K562 (cell line): ENCODE results near the gene PRDX2. TPM values are rescaled to one million over a fixed set of nuclear protein-coding genes. Genes with fewer than 3 reads are reported as not detected.

Experiments
- ATF1 ChIP-seq, 2 experiments: fragments of 450-650 bp in 1 of 2; IDR thresholded peaks; 2 replicates each; pipeline ENCODE4 v1.6.1; 2016; ENCODE audit warnings: missing compliant biosample characterization in 1 of 2, missing genetic modification characterization in 1 of 2
- CBX8 ChIP-seq: fragments of 200-600 bp; sonication (generic); IDR thresholded peaks from 2 replicates; pipeline ENCODE4 v1.6.1; 2012; ENCODE audit warnings: borderline replicate concordance, mixed run types, low read depth, mild to moderate bottlenecking, moderate library complexity, mixed read lengths, low read length, control low read depth, inconsistent platforms; ENCODE audit not compliant: poor library complexity, severe bottlenecking; ENCODE audit errors: extremely low read depth
- DIDO1 ChIP-seq: fragments of 450-650 bp; IDR thresholded peaks from 2 replicates; pipeline ENCODE4 v1.6.1; 2016; ENCODE audit warnings: low read depth, missing biosample characterization, missing genetic modification characterization
- FOS ChIP-seq: IDR thresholded peaks from 3 replicates; pipeline ENCODE4 v1.6.1; 2011; ENCODE audit not compliant: insufficient read length; ENCODE audit errors: extremely low read depth
- GTF3C2 ChIP-seq: IDR thresholded peaks from 3 replicates; pipeline ENCODE4 v1.6.1; 2011; ENCODE audit warnings: borderline replicate concordance, mild to moderate bottlenecking, moderate library complexity; ENCODE audit not compliant: insufficient read length; ENCODE audit errors: extremely low read depth
- HDAC8 ChIP-seq: fragments of 450-650 bp; IDR thresholded peaks from 2 replicates; pipeline ENCODE4 v1.6.1; 2016; ENCODE audit warnings: mild to moderate bottlenecking, missing genetic modification characterization, moderate library complexity, missing compliant biosample characterization
- HMGN3 ChIP-seq: IDR thresholded peaks from 2 replicates; pipeline ENCODE4 v1.6.1; 2011; ENCODE audit warnings: borderline replicate concordance, low read depth, mild to moderate bottlenecking, mixed read lengths, low read length; ENCODE audit not compliant: insufficient read length; ENCODE audit errors: extremely low read depth
- HOXB6 ChIP-seq: fragments of 250-450 bp; sonication (Bioruptor Pico); IDR thresholded peaks from 2 replicates; pipeline ENCODE4 v1.5.1; 2022; ENCODE audit warnings: mild to moderate bottlenecking, borderline replicate concordance
- KHSRP ChIP-seq: fragments of 450-650 bp; IDR thresholded peaks from 2 replicates; pipeline ENCODE4 v1.6.1; 2017
- KLF13 ChIP-seq: fragments of 450-650 bp; IDR thresholded peaks from 2 replicates; pipeline ENCODE4 v1.6.1; 2016; ENCODE audit warnings: missing genetic modification characterization, low read depth, mild to moderate bottlenecking, missing compliant biosample characterization, moderate library complexity, borderline replicate concordance
- NCOA2 ChIP-seq, 2 experiments: fragments of 450-650 bp; IDR thresholded peaks; 2 replicates each; pipeline ENCODE4 v1.6.1; 2018; ENCODE audit warnings: mild to moderate bottlenecking in 2 of 2, moderate library complexity in 1 of 2; ENCODE audit not compliant: partially characterized antibody in 2 of 2
- NFRKB ChIP-seq: fragments of 450-650 bp; IDR thresholded peaks from 2 replicates; pipeline ENCODE4 v1.6.1; 2016; ENCODE audit warnings: low read depth
- NR2F6 ChIP-seq: fragments of 450-650 bp; formaldehyde crosslinking; IDR thresholded peaks from 2 replicates; pipeline ENCODE4 v1.4.0; 2020; ENCODE audit warnings: mild to moderate bottlenecking
- PTBP1 ChIP-seq: fragments of 200-400 bp; formaldehyde crosslinking; IDR thresholded peaks from 2 replicates; pipeline ENCODE4 v1.6.1; 2017; ENCODE audit warnings: low read depth, low read length
- RCOR1 ChIP-seq, 2 experiments: IDR thresholded peaks; 2 replicates each; pipeline ENCODE4 v1.6.1; 2012; ENCODE audit warnings: low read depth in 2 of 2, low read length in 2 of 2, borderline replicate concordance in 1 of 2, improper control_type of control experiment in 1 of 2
- SMARCB1 ChIP-seq: IDR thresholded peaks from 2 replicates; pipeline ENCODE4 v1.6.1; 2011; ENCODE audit warnings: improper control_type of control experiment, low read depth; ENCODE audit not compliant: insufficient read length
- SRSF1 ChIP-seq: fragments of 200-400 bp; formaldehyde crosslinking; IDR thresholded peaks from 2 replicates; pipeline ENCODE4 v1.6.1; 2017; ENCODE audit warnings: mild to moderate bottlenecking, low read depth, low read length, moderate library complexity
- XRCC3 ChIP-seq: fragments of 450-650 bp; IDR thresholded peaks from 2 replicates; pipeline ENCODE4 v1.6.1; 2017; ENCODE audit warnings: mild to moderate bottlenecking, moderate library complexity
- ZC3H8 ChIP-seq: fragments of 450-650 bp; IDR thresholded peaks from 2 replicates; pipeline ENCODE4 v1.6.1; 2017
- ZFP1 ChIP-seq: fragments of 450-650 bp; formaldehyde crosslinking; IDR thresholded peaks from 2 replicates; pipeline ENCODE4 v1.4.0; 2020; ENCODE audit warnings: mild to moderate bottlenecking, mixed read lengths
- ZFP30 ChIP-seq: fragments of 250-450 bp; sonication (Bioruptor Pico); IDR thresholded peaks from 2 replicates; pipeline ENCODE4 v1.8.0; 2022; ENCODE audit warnings: moderate library complexity, mild to moderate bottlenecking, inconsistent platforms, borderline replicate concordance
- ZNF232 ChIP-seq: sonication (generic); formaldehyde crosslinking; IDR thresholded peaks from 2 replicates; pipeline ENCODE4 v1.8.0; 2022; ENCODE audit warnings: mild to moderate bottlenecking, missing genetic modification reagents
- ZNF436 ChIP-seq: fragments of 250-450, 450-650 bp; sonication (Bioruptor Pico); formaldehyde crosslinking; IDR thresholded peaks from 2 replicates; pipeline ENCODE4 v1.7.0; 2020; ENCODE audit warnings: mild to moderate bottlenecking
- ZNF766 ChIP-seq: fragments of 200-800 bp; sonication (Bioruptor generic); conservative IDR thresholded peaks from 2 replicates; pipeline ENCODE4 v1.6.1; 2016; ENCODE audit warnings: missing genetic modification characterization, missing compliant biosample characterization
- ZNF79 ChIP-seq: fragments of 250-450 bp; sonication (Bioruptor Pico); IDR thresholded peaks from 2 replicates; pipeline ENCODE4 v1.4.0; 2020; ENCODE audit warnings: low read depth, mild to moderate bottlenecking, moderate library complexity
- polyA plus RNA-seq, 8 experiments: library from polyadenylated mRNA; depleted of rRNA in 4 of 8; stranded (reverse) in 5 of 8; unstranded in 3 of 8; fragments of >200 nt; fragmentation: Nextera tagmentation in 2 of 8; fragmentation: Illumina TruSeq in 1 of 8; extraction: Ambion mirVana in 2 of 8; extraction: Trizol in 1 of 8; gene quantifications; 2 replicates each; pipeline versions ENCODE4 v1.2.1 to v1.2.3, GENCODE V29; 2011 to 2014; ENCODE audit warnings: inconsistent platforms in 1 of 8, missing spikeins in 1 of 8
- total RNA-seq, 7 experiments: library from RNA; depleted of rRNA in 6 of 7; stranded (reverse); fragments of >200 nt in 6 of 7; fragmentation: Illumina TruSeq in 2 of 7; extraction: Trizol in 2 of 7; gene quantifications; 2 replicates each; pipeline versions ENCODE4 v1.2.1 to v1.2.3, GENCODE V29; 2011 to 2021; ENCODE audit warnings: low replicate concordance in 1 of 7
- TF ChIP-seq, protein P1 (sequence below): fragments of 450-650 bp; formaldehyde crosslinking; IDR thresholded peaks from 2 replicates; pipeline ENCODE4 v1.4.0; 2022; ENCODE audit warnings: missing genetic modification characterization

The PRDX2 gene
- total and polyA plus RNA-seq, 9 of the 15 experiments (the other 6 are each of a cell fraction or from before 2014, with no cell fraction given) = 206 to 1,183 (median 415) TPM

GRCh38 chr19:12777217-12778016 lies 24.2 kb downstream of the PRDX2 start (continued):
- TF ChIP-seq, protein P1, sequence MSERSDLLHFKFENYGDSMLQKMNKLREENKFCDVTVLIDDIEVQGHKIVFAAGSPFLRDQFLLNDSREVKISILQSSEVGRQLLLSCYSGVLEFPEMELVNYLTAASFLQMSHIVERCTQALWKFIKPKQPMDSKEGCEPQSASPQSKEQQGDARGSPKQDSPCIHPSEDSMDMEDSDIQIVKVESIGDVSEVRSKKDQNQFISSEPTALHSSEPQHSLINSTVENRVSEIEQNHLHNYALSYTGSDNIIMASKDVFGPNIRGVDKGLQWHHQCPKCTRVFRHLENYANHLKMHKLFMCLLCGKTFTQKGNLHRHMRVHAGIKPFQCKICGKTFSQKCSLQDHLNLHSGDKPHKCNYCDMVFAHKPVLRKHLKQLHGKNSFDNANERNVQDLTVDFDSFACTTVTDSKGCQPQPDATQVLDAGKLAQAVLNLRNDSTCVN (CRISPR knock-in tag) = no peak
- TF ChIP-seq FOS = no peak
- TF ChIP-seq DIDO1 (tag) = no peak
- TF ChIP-seq ZFP30 (CRISPR knock-in tag) = no peak
- TF ChIP-seq ZC3H8 = no peak
- no peak for TF ChIP-seq ZNF766 (CRISPR knock-in tag)
- no peak for TF ChIP-seq ZFP1 (CRISPR knock-in tag)
- no peak for TF ChIP-seq GTF3C2
- TF ChIP-seq ZNF436 (CRISPR knock-in tag) = no peak
- no peak for TF ChIP-seq NCOA2 (IDR thresholded peaks at IDR 0.05; ENCODE audit: partially characterized antibody in 2 of 2)
- no peak for TF ChIP-seq HOXB6 (CRISPR knock-in tag)
- TF ChIP-seq ZNF79 = no peak
- no peak for TF ChIP-seq KHSRP
- no peak for TF ChIP-seq PTBP1
- peak; percentile 59 for TF ChIP-seq HMGN3
- TF ChIP-seq ZNF232 = no peak
- peak; percentile 46 for TF ChIP-seq ATF1 (CRISPR knock-in tag; IDR thresholded peaks at IDR 0.05)
- TF ChIP-seq ATF1 (tag; IDR thresholded peaks at IDR 0.05) = peak; percentile 60
- no peak for TF ChIP-seq KLF13
- TF ChIP-seq XRCC3 = no peak
- no peak for TF ChIP-seq SMARCB1
- no peak for TF ChIP-seq NR2F6 (CRISPR knock-in tag)
- TF ChIP-seq SRSF1 = no peak
- TF ChIP-seq NFRKB = no peak
- TF ChIP-seq RCOR1 (IDR thresholded peaks at IDR 0.05; ENCODE audit: borderline replicate concordance in 1 of 2, low read depth in 2 of 2, low read length in 2 of 2) = no peak
- TF ChIP-seq CBX8 = no peak
- TF ChIP-seq HDAC8 = no peak
